T-cell (primary cell): ENCODE measurements around the gene KLC3. TPM values are rescaled to one million over a fixed set of nuclear protein-coding genes. Genes with fewer than 3 reads are reported as not detected.

Experiments used
- ATAC-seq, 4 experiments: fragments of 200-7000 bp in 3 of 4; fragments of 150-1000 bp in 1 of 4; cut with Tn5 transposase; replicated peaks in 1 of 4; 1 replicate in 3 of 4; 2 replicates in 1 of 4; pipeline ENCODE4 v1.10.0; 2021; ENCODE audit warnings: moderate library complexity in 3 of 4, mild to moderate bottlenecking in 2 of 4, moderate number of reproducible peaks in 1 of 4
- CTCF ChIA-PET, 2 donors: fragments of 300-600 bp; sonication (Branson Sonifier 250); formaldehyde crosslinking; loops; one replicate each; lab custom pipeline; 2022; ENCODE audit warnings: antibody characterized with exemption in 2 of 2; lab: Charles Lee
- POLR2A ChIA-PET, 2 donors: fragments of 300-600 bp; sonication (Branson Sonifier 250); formaldehyde crosslinking; loops; one replicate each; lab custom pipeline; 2022; ENCODE audit warnings: antibody characterized with exemption in 2 of 2; lab: Charles Lee
- DNase-seq, 35 experiments: peaks; one replicate each; pipeline versions ENCODE4 v3.0.0 to v3.0.0-alpha.2; 2013 to 2023
- H3K27ac ChIP-seq: one replicate; pipeline ENCODE4 v1.5.1; 2013; ENCODE audit warnings: low read length
- H3K27me3 ChIP-seq, 2 experiments: replicated peaks in 1 of 2; 1 replicate in 1 of 2; 2 replicates in 1 of 2; pipeline versions ENCODE4 v1.6.1 to v1.7.0; 2013; ENCODE audit warnings: low read length in 1 of 2, mixed read lengths in 1 of 2; ENCODE audit not compliant: control insufficient read depth in 2 of 2, insufficient read depth in 2 of 2; ENCODE audit errors: extremely low read depth in 1 of 2
- H3K36me3 ChIP-seq, 2 donors: 1 replicate in 1 of 2; 2 replicates in 1 of 2; pipeline versions ENCODE4 v1.6.1 to v1.7.0; 2013; ENCODE audit warnings: low read length in 1 of 2; ENCODE audit not compliant: control insufficient read depth in 2 of 2, insufficient read depth in 1 of 2; ENCODE audit errors: extremely low read depth in 1 of 2
- H3K4me1 ChIP-seq, 2 experiments: 1 replicate in 1 of 2; 2 replicates in 1 of 2; pipeline versions ENCODE4 v1.6.1 to v1.7.0; 2013; ENCODE audit warnings: low read length in 2 of 2, mixed read lengths in 1 of 2; ENCODE audit not compliant: insufficient read depth in 2 of 2, control insufficient read depth in 1 of 2; ENCODE audit errors: extremely low read depth in 1 of 2
- H3K4me3 ChIP-seq, 2 donors: 1 replicate in 1 of 2; 2 replicates in 1 of 2; pipeline versions ENCODE4 v1.5.1 to v1.7.0; 2013; ENCODE audit warnings: mild to moderate bottlenecking in 2 of 2, low read length in 1 of 2, moderate library complexity in 1 of 2; ENCODE audit not compliant: control insufficient read depth in 1 of 2; ENCODE audit errors: extremely low read depth in 1 of 2
- H3K9me3 ChIP-seq: 2 replicates; pipeline ENCODE4 v1.7.0; 2013
- H3K27ac Mint-ChIP-seq, 2 donors: one replicate each; pipeline ENCODE4 v1.8.0; 2020 to 2021; ENCODE audit warnings: mild to moderate bottlenecking in 2 of 2, mixed read lengths in 2 of 2
- H3K27me3 Mint-ChIP-seq, 2 donors: one replicate each; pipeline ENCODE4 v1.8.0; 2021 to 2022; ENCODE audit warnings: mixed read lengths in 2 of 2
- H3K36me3 Mint-ChIP-seq: one replicate; pipeline ENCODE4 v1.8.0; 2021; ENCODE audit warnings: mixed read lengths
- H3K4me1 Mint-ChIP-seq, 3 donors: one replicate each; pipeline ENCODE4 v1.8.0; 2020 to 2022; ENCODE audit warnings: mixed read lengths in 3 of 3, mild to moderate bottlenecking in 1 of 3
- H3K4me3 Mint-ChIP-seq, 3 donors: one replicate each; pipeline ENCODE4 v1.8.0; 2020 to 2022; ENCODE audit warnings: mild to moderate bottlenecking in 3 of 3, mixed read lengths in 3 of 3, moderate library complexity in 3 of 3
- H3K9me3 Mint-ChIP-seq, 3 donors: one replicate each; pipeline ENCODE4 v1.8.0; 2020 to 2022; ENCODE audit warnings: mixed read lengths in 3 of 3
- WGBS: methylation state at CpG from one replicate; pipeline ENCODE4 v1.1.5; 2013; ENCODE audit warnings: missing lambda C conversion rate; ENCODE audit not compliant: insufficient coverage; 5-methylcytosine and 5-hydroxymethylcytosine counted together
- total RNA-seq, 35 experiments: library from RNA in 6 of 35; stranded (reverse) in 6 of 35; fragments of 120-200 nt in 1 of 35; gene quantifications; one replicate each; pipeline versions ENCODE4 v1.2.1 to v1.2.4 and lab custom pipeline; 2013 to 2026

Gene KLC3
- total RNA-seq, 5 donors from 2014 or later (not counting 1 experiment from before 2014, with no cell fraction given), result 0.35 TPM; not detected in 4

DNA sequence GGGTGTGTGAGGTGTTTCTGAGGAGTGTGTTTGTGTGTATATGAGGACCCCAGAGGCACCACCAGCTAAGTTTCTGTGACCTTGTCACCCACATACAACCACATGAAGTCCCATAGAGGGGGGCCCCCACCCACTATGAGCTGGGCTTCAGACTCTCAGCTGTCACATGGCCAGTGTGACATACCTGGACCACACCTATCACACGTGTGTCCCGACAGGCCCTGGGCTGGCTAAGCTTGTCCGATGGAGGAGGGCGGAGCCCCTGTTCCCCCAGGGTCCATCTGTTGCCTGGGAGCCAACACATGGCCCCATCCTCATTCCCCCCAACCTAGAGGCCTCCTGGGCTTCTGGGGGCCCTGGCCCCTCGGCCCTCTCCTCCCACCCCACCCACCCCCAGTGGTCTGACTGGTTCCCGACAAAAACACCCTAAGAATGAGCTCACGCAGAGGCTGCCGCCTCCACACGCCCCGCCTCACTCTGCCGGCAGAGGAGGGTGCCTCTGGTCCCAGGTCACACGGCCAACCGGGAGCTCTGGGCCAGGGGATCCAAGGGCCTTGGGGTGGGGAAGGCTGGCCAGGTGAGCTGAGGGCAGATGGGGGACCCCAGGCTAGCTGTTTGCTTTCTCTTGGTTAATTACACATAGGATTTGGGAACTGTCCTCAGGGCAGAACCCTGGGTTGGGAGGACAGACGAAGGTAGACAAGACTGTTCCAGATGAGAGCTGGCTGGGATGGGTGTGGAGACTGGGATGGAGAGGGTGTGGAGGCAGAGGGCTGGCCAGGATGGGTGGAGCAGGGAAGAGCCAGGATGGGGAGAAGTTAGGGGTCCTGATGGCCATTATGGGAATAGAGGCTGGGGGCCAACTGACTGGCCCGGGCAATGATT, 4.3 kb downstream of the KLC3 start:
- H3K4me3 ChIP-seq, result no peak overlapping the region
- peaks cover 8 to 76% of the 10 kb centered on the region in 2 experiments for H3K27me3 ChIP-seq
- no peak overlapping the region for H3K27ac ChIP-seq
- H3K4me1 Mint-ChIP-seq, result peaks cover 3 to 6% (median 4%) of the 10 kb centered on the region in 3 donors
- H3K9me3 Mint-ChIP-seq, result no peaks in the 10 kb centered on the region
- H3K36me3 Mint-ChIP-seq, result peaks cover under 1% of the 10 kb centered on the region
- H3K27ac Mint-ChIP-seq, result no peak overlapping the region
- DNase-seq, result no peak
- H3K4me3 Mint-ChIP-seq, result no peak overlapping the region
- no peaks in the 10 kb centered on the region for H3K9me3 ChIP-seq
- 57% methylated on average over 12 of the region's 15 CpGs for WGBS
- H3K36me3 ChIP-seq, result no peaks in the 10 kb centered on the region
- no peak for ATAC-seq
- H3K4me1 ChIP-seq, result peaks cover 0 to 8% of the 10 kb centered on the region in 2 experiments
- CTCF ChIA-PET, result no interaction called here
- POLR2A ChIA-PET, result no interaction called here
- peaks cover 18 to 28% of the 10 kb centered on the region in 2 donors for H3K27me3 Mint-ChIP-seq

DNA sequence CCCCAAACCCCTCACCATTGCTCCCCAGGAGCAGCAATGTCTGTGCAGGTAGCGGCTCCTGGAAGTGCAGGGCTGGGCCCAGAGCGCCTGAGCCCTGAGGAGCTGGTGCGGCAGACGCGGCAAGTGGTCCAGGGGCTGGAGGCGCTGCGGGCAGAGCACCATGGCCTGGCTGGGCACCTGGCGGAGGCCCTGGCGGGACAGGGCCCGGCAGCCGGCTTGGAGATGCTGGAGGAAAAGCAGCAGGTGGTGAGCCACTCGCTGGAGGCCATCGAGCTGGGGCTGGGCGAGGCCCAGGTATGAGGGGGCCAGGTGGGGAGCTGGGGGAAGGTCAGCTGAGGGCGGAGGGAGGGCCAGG, 4.9 kb downstream of the KLC3 start:
- peaks cover 4% of the 10 kb centered on the region for H3K36me3 Mint-ChIP-seq
- Histone ChIP-seq H3K27me3 (peaks cover 5 to 70% of the 10 kb centered on the region in 2 experiments), H3K9me3 (no peaks in the 10 kb centered on the region), H3K36me3 (peaks cover 0 to 3% of the 10 kb centered on the region in 2 donors), H3K4me1 (peaks cover 0 to 5% of the 10 kb centered on the region in 2 experiments), H3K27ac (no peak overlapping the region), H3K4me3 (no peak overlapping the region)
- ChIA-PET POLR2A (no interaction called here), CTCF (no interaction called here)
- no peak overlapping the region for H3K4me3 Mint-ChIP-seq
- peaks cover 13 to 23% of the 10 kb centered on the region in 2 donors for H3K27me3 Mint-ChIP-seq
- peaks cover 0 to under 1% (median 0%) of the 10 kb centered on the region in 3 donors for H3K4me1 Mint-ChIP-seq
- ATAC-seq, result no peak
- H3K9me3 Mint-ChIP-seq, result no peaks in the 10 kb centered on the region
- 89% methylated on average over 13 of the region's 15 CpGs for WGBS
- DNase-seq, result no peak
- no peak overlapping the region for H3K27ac Mint-ChIP-seq

GRCh38 chr19:45346449-45346848, 5.9 kb downstream of the KLC3 start:
- ATAC-seq (no peak), DNase-seq (no peak)
- CTCF ChIA-PET, result no interaction called here
- H3K9me3 Mint-ChIP-seq, result no peaks in the 10 kb centered on the region
- Histone ChIP-seq H3K4me3 (no peak overlapping the region), H3K27ac (no peak overlapping the region), H3K9me3 (no peaks in the 10 kb centered on the region), H3K36me3 (peaks cover 2 to 7% of the 10 kb centered on the region in 2 donors), H3K4me1 (no peaks in the 10 kb centered on the region), H3K27me3 (peaks cover 2 to 62% of the 10 kb centered on the region in 2 experiments)
- peaks cover 7% of the 10 kb centered on the region for H3K36me3 Mint-ChIP-seq
- H3K4me3 Mint-ChIP-seq, result no peak overlapping the region
- H3K4me1 Mint-ChIP-seq, result no peaks in the 10 kb centered on the region
- POLR2A ChIA-PET, result no interaction called here
- H3K27me3 Mint-ChIP-seq, result peaks cover 13 to 23% of the 10 kb centered on the region in 2 donors
- H3K27ac Mint-ChIP-seq, result no peak overlapping the region
- 44% methylated on average over 23 of the region's 27 CpGs for WGBS

DNA sequence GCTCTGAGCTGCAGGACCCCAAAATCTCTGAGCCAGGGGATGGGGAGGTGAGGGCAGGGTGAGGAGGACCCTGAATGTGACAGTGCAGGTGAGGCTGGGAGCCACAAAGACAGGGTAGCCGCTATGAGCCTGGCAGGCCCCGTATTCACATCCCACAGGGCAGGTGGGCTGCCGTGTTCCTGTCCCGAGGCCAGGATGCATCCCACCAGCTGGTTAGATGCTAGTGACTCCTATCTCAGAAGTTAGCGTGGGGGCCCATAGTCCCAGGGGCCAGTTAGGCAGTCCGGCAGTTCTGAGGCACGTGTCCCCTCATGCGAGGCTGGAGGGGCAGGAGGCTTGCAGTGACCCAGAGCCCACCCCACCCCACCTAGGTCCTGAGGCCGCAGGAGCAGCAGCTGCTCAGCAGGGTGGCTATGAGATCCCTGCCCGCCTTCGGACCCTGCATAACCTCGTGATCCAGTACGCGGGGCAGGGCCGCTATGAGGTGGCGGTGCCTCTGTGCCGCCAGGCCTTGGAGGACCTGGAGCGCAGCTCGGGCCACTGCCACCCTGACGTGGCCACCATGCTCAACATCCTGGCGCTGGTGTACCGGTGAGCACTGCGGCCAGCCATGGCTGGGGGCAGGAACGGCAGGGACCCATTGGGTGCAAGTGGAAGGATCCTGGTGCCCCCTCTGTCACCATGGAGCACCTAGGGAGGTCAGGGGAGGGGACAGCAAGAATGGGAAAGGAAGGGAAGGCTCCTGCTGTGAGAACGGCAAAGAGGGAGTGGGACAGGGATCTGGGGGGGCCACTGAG, 7.2 kb downstream of the KLC3 start:
- WGBS, result 82% methylated on average over 24 of the region's 25 CpGs
- Mint-ChIP-seq H3K4me1 (no peaks in the 10 kb centered on the region), H3K4me3 (no peak overlapping the region), H3K36me3 (peaks cover 7% of the 10 kb centered on the region), H3K9me3 (no peaks in the 10 kb centered on the region), H3K27ac (no peak overlapping the region), H3K27me3 (peaks cover 13 to 23% of the 10 kb centered on the region in 2 donors)
- POLR2A ChIA-PET, result no interaction called here
- DNase-seq (no peak), ATAC-seq (no peak)
- Histone ChIP-seq H3K4me1 (no peaks in the 10 kb centered on the region), H3K36me3 (peaks cover 9 to 11% of the 10 kb centered on the region in 2 donors), H3K9me3 (no peaks in the 10 kb centered on the region), H3K27ac (no peak overlapping the region), H3K27me3 (peaks cover 0 to 49% of the 10 kb centered on the region in 2 experiments), H3K4me3 (no peak overlapping the region)
- CTCF ChIA-PET, result no interaction called here

- peak in 1 of 4 experiments; percentile 16 for ATAC-seq
- H3K4me3 Mint-ChIP-seq, result no peak overlapping the region
- no peaks in the 10 kb centered on the region for H3K4me1 ChIP-seq
- no peaks in the 10 kb centered on the region for H3K9me3 ChIP-seq
- ChIA-PET POLR2A (no interaction called here), CTCF (no interaction called here)
- peaks cover 10% of the 10 kb centered on the region for H3K36me3 Mint-ChIP-seq
- no peak overlapping the region for H3K27ac ChIP-seq
- peaks cover 0 to 43% of the 10 kb centered on the region in 2 experiments for H3K27me3 ChIP-seq
- H3K4me1 Mint-ChIP-seq, result no peaks in the 10 kb centered on the region
- peaks cover 11 to 21% of the 10 kb centered on the region in 2 donors for H3K27me3 Mint-ChIP-seq
- no peaks in the 10 kb centered on the region for H3K9me3 Mint-ChIP-seq
- no peak for DNase-seq
- WGBS, result 83% methylated on average over 23 of the region's 23 CpGs
- peaks cover 9 to 11% of the 10 kb centered on the region in 2 donors for H3K36me3 ChIP-seq
- no peak overlapping the region for H3K4me3 ChIP-seq
- H3K27ac Mint-ChIP-seq, result no peak overlapping the region
These were observed 8.0 kb downstream of the KLC3 start for GRCh38 chr19:45348367-45349125.

GRCh38 chr19:45349126-45349415, 8.5 kb downstream of the KLC3 start:
- H3K36me3 ChIP-seq, result peaks cover 9 to 14% of the 10 kb centered on the region in 2 donors
- no peaks in the 10 kb centered on the region for H3K4me1 ChIP-seq
- Mint-ChIP-seq H3K27me3 (peaks cover 10 to 17% of the 10 kb centered on the region in 2 donors), H3K4me1 (no peaks in the 10 kb centered on the region), H3K9me3 (no peaks in the 10 kb centered on the region), H3K27ac (no peak overlapping the region), H3K36me3 (peaks cover 11% of the 10 kb centered on the region), H3K4me3 (no peak overlapping the region)
- WGBS, result 100% methylated on average over 1 of the region's 3 CpGs
- POLR2A ChIA-PET, result no interaction called here
- H3K27ac ChIP-seq, result no peak overlapping the region
- no peaks in the 10 kb centered on the region for H3K9me3 ChIP-seq
- ATAC-seq, result no peak
- H3K4me3 ChIP-seq, result no peak overlapping the region
- H3K27me3 ChIP-seq, result peaks cover 0 to 39% of the 10 kb centered on the region in 2 experiments
- DNase-seq, result no peak
- CTCF ChIA-PET, result no interaction called here
